Measurements from ENCODE around the gene FBXO21. TPM values are rescaled to one million over a fixed set of nuclear protein-coding genes. Genes with fewer than 3 reads are reported as not detected.
"Not testable (repeated sequence)": the region's sequence is repeated elsewhere in the genome, so short reads cannot be mapped to it uniquely, and the experiment has no call there.

The FBXO21 gene
- polyA plus RNA-seq, 12 donors, result 20.5 to 29.9 (median 26.1) TPM; not detected in 1

- no peak for DNase-seq
Observed at GRCh38 chr12:117111386-117111785, 78.9 kb downstream of the FBXO21 start.

- DNase-seq, result no peak
Observed at GRCh38 chr12:117109943-117110635, 80.2 kb downstream of the FBXO21 start.

- DNase-seq, result no peak
Observed at GRCh38 chr12:117105902-117106301, 84.4 kb downstream of the FBXO21 start.

GRCh38 chr12:117104003-117104402 lies 86.3 kb downstream of the FBXO21 start:
- not testable (repeated sequence) for DNase-seq

GRCh38 chr12:117102800-117103181 lies 87.5 kb downstream of the FBXO21 start:
- no peak for DNase-seq

- DNase-seq, result no peak
Observed at GRCh38 chr12:117101953-117102799, 88.1 kb downstream of the FBXO21 start.

GRCh38 chr12:117100851-117101673 lies 89.2 kb downstream of the FBXO21 start:
- DNase-seq, result no peak

GRCh38 chr12:117100251-117100650 lies 90.0 kb downstream of the FBXO21 start:
- DNase-seq, result no peak

- no peak for DNase-seq
Observed at GRCh38 chr12:117098361-117099217, 91.7 kb downstream of the FBXO21 start.

- DNase-seq, result no peak
Observed at GRCh38 chr12:117098024-117098360, 92.3 kb downstream of the FBXO21 start.

- no peak for DNase-seq
Observed at GRCh38 chr12:117097159-117097558, 93.1 kb downstream of the FBXO21 start.

GRCh38 chr12:117096501-117097042 lies 93.7 kb downstream of the FBXO21 start:
- no peak for DNase-seq

GRCh38 chr12:117095191-117095590 lies 95.1 kb downstream of the FBXO21 start:
- DNase-seq, result not testable (repeated sequence)

- DNase-seq, result no peak
Observed at GRCh38 chr12:117093918-117094630, 96.2 kb downstream of the FBXO21 start.

- no peak for DNase-seq
Observed at GRCh38 chr12:117093431-117093830, 96.8 kb downstream of the FBXO21 start.

GRCh38 chr12:117092886-117093285 lies 97.4 kb downstream of the FBXO21 start:
- DNase-seq, result no peak

- no peak for DNase-seq
Observed at GRCh38 chr12:117092511-117092780, 97.8 kb downstream of the FBXO21 start.
